ENCODE results near the gene NANOS1.

DNA sequence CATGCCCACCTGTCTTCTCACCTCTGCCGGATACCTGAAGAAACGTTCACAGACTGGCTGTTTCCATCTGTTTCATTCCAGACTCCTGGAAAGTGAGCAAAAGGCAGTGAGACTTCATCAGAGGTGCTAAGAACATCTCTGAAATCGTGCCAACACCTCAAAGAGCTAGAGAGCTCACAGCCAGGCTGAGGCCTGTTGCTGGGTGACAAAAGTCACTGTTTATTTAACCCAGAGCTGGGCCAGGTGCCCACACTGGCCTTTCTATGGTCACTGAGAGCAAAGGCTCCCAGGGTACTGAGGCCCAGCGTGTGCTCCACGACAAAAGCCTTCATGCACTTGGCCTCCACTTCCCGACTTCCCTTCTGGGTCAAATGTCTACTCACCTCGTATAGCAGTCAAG lies 3.7 kb upstream of the NANOS1 start:
- TF ChIP-seq POLR2A (IDR thresholded peaks at IDR 0.05; ENCODE audit: low read depth, low read length) (no peak), TAF1 (IDR thresholded peaks at IDR 0.05; ENCODE audit: low read depth, low read length) (no peak), POLR2AphosphoS5 (IDR thresholded peaks at IDR 0.05; ENCODE audit: low read depth, low read length) (no peak), PAX5 (IDR thresholded peaks at IDR 0.05; ENCODE audit: insufficient read depth, low read length, severe bottlenecking) (no peak)
